ENCODE measurements around the gene ATP5PO. TPM values are rescaled to one million over a fixed set of nuclear protein-coding genes. Genes with fewer than 3 reads are reported as not detected.
A peak's percentile ranks its signal among the peaks of the same experiment; 100 is the strongest.

ATP5PO gene, protein sequence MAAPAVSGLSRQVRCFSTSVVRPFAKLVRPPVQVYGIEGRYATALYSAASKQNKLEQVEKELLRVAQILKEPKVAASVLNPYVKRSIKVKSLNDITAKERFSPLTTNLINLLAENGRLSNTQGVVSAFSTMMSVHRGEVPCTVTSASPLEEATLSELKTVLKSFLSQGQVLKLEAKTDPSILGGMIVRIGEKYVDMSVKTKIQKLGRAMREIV
- 100 to 1,000 TPM; 119 to 324 (median 148) TPM for total RNA-seq

DNA sequence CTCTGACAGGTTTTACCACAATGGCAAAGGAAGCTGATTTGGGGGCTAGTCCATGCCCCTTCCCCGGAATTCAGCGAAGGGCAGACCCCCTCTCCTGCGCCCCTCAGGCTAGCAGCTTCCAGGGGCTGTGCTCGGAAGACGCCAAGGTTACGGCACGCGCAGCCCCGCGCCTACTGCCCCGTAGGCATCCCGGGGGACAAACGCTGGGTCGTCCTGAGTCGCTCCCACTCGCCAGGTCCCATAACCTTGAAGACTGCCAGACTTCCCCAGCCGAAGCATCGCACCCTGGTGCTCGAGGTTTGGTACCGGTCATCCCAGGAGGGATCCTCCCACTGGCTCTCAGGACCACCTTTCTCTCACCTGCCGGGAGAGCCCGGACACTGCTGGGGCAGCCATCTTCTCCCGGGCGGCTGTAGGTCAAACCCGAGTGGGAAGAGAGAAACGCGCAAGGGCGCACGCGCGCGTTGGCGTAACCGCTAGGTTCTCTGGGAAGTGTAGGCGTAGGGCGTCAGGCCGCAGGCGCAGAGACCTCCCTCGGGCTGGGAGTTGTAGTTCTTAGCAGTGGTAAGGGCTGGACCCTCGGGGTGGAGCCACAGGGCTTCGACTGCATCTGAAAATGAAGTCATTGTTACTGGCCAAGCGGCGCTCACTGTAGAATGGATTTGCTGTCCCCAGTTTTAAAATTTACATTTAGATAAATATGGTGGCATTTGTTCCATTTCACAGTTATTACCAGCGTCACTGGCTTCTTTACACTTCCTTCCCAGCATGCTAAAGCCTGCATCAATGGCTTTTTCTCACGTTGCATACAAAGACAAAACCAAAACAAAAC lies at the start of gene ATP5PO:
TSS of gene ATP5PO (minus strand) at position 437 of the 832 bp plus-strand sequence. CDS start at position 396, 41 bp downstream.
- Histone ChIP-seq H3K4me1 (no peaks in the 10 kb centered on the region), H3K9me3 (no peaks in the 10 kb centered on the region), H3K27ac (peak within 1 kb of the TSS; percentile 87 to 91), H3K27me3 (no peaks in the 10 kb centered on the region), H3K4me3 (peak within 1 kb of the TSS; percentile 83 to 94), H3K36me3 (no peaks in the 10 kb centered on the region)
- intact Hi-C loops (cut with DNase I; ENCODE audit: low total_unique reads) = no loop called here
- TF ChIP-seq, protein P1, sequence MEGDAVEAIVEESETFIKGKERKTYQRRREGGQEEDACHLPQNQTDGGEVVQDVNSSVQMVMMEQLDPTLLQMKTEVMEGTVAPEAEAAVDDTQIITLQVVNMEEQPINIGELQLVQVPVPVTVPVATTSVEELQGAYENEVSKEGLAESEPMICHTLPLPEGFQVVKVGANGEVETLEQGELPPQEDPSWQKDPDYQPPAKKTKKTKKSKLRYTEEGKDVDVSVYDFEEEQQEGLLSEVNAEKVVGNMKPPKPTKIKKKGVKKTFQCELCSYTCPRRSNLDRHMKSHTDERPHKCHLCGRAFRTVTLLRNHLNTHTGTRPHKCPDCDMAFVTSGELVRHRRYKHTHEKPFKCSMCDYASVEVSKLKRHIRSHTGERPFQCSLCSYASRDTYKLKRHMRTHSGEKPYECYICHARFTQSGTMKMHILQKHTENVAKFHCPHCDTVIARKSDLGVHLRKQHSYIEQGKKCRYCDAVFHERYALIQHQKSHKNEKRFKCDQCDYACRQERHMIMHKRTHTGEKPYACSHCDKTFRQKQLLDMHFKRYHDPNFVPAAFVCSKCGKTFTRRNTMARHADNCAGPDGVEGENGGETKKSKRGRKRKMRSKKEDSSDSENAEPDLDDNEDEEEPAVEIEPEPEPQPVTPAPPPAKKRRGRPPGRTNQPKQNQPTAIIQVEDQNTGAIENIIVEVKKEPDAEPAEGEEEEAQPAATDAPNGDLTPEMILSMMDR (IDR thresholded peaks at IDR 0.05) = peak in 1 of 4 experiments; percentile 35
- peak; percentile 74 to 90 for TF ChIP-seq POLR2A (IDR thresholded peaks at IDR 0.05)
- peak; percentile 97 for DNase-seq

DNA sequence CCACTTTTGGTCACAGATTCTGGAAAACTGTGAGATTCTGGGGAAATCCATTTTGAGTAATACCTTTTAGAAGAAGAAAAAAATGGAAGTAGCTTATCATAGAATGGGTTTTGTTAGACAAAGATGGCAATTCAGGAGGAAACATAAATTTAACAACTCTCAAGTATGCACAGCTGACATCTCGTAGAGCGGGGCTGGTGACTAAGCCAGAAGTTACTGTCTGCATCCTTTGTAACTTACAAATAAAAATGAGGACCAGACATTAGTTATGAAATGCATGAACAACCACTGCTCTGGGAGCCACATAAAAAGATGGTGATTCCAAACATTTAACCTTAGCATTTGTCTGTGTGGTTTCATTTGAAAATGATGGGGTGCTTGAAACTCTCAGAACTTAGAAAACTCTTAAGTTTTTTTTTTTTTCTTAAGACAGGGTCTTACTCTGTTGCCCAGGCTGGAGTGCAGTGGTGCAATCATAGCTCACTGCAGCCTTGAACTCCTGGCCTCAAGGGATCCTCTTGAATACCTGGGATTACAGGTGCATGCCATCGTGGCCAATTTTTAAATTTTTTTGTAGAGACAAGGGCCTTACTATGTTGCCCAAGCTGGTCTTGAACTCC lies 49.2 kb upstream of the ATP5PO start:
- Histone ChIP-seq H3K27me3 (no peaks in the 10 kb centered on the region), H3K9me3 (peaks cover 0 to 2% of the 10 kb centered on the region in 2 donors), H3K36me3 (no peaks in the 10 kb centered on the region), H3K27ac (no peak overlapping the region), H3K4me3 (no peak overlapping the region), H3K4me1 (no peaks in the 10 kb centered on the region)
- DNase-seq = no peak
- TF ChIP-seq, protein P1 (IDR thresholded peaks at IDR 0.05) = no peak
- no peak for TF ChIP-seq POLR2A (IDR thresholded peaks at IDR 0.05)
- intact Hi-C loops (cut with DNase I; ENCODE audit: low total_unique reads) = no loop called here

DNA sequence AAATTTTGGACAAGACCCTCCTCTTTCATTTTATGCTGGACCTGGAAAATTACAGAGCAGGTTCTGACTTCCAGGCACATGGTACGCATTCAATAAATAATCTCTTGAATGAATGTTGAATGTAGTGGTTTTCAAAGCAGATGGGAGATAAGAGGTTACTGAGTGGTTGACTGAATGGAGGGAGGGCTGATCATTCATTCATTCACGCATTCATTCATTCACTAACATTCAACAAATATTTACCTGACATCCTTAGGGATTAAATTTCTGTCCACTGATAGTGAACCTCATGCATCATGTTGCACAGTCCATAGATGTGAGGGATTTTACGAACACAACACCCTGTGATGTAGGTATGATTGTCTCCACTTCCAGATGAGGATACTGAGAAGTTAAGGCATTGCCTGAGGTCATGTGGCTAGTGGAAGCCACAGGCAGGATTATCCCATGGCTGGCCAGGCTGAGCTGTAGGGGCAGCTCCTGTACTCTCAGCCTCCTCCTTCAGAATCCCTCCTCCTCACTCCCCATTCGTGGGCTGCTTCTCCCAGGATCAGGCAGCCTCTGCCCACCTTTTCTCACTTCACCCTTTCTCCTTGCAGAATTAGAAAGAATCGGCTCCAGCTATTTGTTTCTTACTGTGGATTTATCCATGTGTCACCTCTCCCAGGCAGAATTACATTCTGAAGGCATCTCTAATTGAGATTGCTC lies 48.4 kb upstream of the ATP5PO start:
- peaks cover 0 to 5% of the 10 kb centered on the region in 2 donors for H3K9me3 ChIP-seq
- no peak overlapping the region for H3K27ac ChIP-seq
- DNase-seq = no peak
- no peaks in the 10 kb centered on the region for H3K36me3 ChIP-seq
- intact Hi-C loops (cut with DNase I; ENCODE audit: low total_unique reads) = no loop called here
- H3K4me3 ChIP-seq = no peak overlapping the region
- H3K4me1 ChIP-seq = no peaks in the 10 kb centered on the region
- no peaks in the 10 kb centered on the region for H3K27me3 ChIP-seq
- no peak for TF ChIP-seq POLR2A (IDR thresholded peaks at IDR 0.05)
- TF ChIP-seq, protein P1 (IDR thresholded peaks at IDR 0.05) = no peak

DNA sequence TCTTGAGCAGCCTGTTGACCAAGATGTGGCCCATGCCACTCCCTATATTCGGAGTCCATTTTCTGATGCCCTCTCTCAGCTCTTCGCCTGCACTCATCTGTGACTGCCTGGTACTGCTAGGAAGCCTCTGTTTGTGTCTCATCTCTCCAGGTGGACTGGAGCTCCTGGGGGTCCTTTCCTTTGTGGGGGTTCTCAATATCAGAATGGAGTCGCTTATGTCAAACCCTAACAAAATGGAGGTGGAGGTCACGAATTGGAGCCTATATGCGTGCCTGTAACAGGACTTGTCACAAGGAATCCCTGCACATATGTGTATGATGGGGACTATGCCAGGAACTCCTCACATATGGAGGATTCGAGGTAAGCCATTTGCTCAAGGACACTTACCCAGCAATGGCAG lies 46.7 kb upstream of the ATP5PO start:
- DNase-seq = no peak
- intact Hi-C loops (cut with DNase I; ENCODE audit: low total_unique reads) = no loop called here
- TF ChIP-seq POLR2A (IDR thresholded peaks at IDR 0.05) = no peak
- TF ChIP-seq, protein P1 (IDR thresholded peaks at IDR 0.05) = no peak

More for the DNA sequence above, 46.7 kb upstream of the ATP5PO start:
- H3K4me1 ChIP-seq = no peaks in the 10 kb centered on the region
- H3K4me3 ChIP-seq = no peak overlapping the region
- no peaks in the 10 kb centered on the region for H3K27me3 ChIP-seq
- no peak overlapping the region for H3K27ac ChIP-seq
- peaks cover 0 to 5% of the 10 kb centered on the region in 2 donors for H3K9me3 ChIP-seq
- no peaks in the 10 kb centered on the region for H3K36me3 ChIP-seq

Data from uterus (tissue), 4 donors.